ENCODE results near the gene KIRREL1.

DNA sequence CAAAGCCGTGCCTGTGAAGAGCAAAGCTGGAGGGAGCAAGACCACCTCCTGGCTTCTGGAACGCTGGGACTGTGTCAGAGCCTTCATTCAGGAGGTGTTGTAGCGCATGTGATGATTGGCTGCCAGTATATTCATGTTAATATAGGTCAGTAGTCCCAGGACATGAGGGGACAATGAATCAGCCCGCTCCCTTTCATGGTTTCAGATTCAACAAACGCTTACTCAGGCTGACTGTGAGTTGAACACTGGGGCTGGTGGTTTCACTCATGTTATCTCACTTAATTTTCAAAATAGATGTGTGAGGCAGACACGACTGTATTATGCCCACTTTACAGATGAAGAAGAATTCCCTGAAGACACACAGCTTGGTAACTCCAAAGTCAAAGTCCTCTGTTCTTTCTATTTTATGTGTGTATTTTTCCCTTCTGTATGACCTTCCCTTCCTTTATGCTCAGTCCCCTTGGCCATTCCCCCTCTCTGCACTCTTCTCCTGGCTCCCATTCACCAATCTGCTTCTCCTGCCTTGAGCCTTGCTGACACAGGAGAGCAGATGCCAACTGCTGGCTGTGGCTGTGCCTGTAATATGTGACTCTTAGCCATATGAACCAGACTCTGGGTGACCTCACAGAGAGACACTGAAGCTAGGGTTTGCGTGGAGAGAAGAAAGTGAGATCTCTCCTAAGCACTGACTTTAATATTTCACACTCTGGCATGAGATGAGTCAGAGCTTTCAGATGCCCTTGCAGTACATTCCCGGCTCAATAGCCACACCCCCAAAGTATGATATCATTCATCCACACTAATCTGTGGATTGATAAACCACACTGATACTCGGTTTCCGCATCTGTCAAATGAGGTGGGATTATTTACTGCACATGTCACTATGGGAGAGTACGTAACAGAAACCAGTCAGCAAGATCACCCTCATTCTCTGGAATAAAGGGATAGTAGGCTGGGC lies 31.4 kb upstream of the KIRREL1 start:
- TF ChIP-seq, protein P1, sequence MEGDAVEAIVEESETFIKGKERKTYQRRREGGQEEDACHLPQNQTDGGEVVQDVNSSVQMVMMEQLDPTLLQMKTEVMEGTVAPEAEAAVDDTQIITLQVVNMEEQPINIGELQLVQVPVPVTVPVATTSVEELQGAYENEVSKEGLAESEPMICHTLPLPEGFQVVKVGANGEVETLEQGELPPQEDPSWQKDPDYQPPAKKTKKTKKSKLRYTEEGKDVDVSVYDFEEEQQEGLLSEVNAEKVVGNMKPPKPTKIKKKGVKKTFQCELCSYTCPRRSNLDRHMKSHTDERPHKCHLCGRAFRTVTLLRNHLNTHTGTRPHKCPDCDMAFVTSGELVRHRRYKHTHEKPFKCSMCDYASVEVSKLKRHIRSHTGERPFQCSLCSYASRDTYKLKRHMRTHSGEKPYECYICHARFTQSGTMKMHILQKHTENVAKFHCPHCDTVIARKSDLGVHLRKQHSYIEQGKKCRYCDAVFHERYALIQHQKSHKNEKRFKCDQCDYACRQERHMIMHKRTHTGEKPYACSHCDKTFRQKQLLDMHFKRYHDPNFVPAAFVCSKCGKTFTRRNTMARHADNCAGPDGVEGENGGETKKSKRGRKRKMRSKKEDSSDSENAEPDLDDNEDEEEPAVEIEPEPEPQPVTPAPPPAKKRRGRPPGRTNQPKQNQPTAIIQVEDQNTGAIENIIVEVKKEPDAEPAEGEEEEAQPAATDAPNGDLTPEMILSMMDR (IDR thresholded peaks at IDR 0.05): no peak
- TF ChIP-seq EP300 (IDR thresholded peaks at IDR 0.05): no peak

Measured in esophagus muscularis mucosa (tissue), 3 donors.